H1 (cell line): Measurements from ENCODE around the gene KCTD21. TPM values are rescaled to one million over a fixed set of nuclear protein-coding genes. Genes with fewer than 3 reads are reported as not detected.

ENCODE experiments used
- CTCF ChIA-PET: fragments of 300-600 bp; sonication (Branson Sonifier 250); formaldehyde crosslinking; loops from one replicate; lab custom pipeline; 2021; ENCODE audit not compliant: partially characterized antibody; lab: Charles Lee
- POLR2A ChIA-PET: fragments of 300-600 bp; sonication (Branson Sonifier 250); formaldehyde crosslinking; loops from one replicate; lab custom pipeline; 2021; ENCODE audit warnings: inconsistent platforms; ENCODE audit not compliant: partially characterized antibody; lab: Charles Lee
- DNase-seq, 2 experiments: peaks; one replicate each; pipeline versions ENCODE4 v3.0.0 to v3.0.0-alpha.2; 2010 to 2022; ENCODE audit warnings: low spot score in 2 of 2, low read depth in 1 of 2, mixed read lengths in 1 of 2
- FAIRE-seq: peaks from 2 replicates; lab custom pipeline; 2011; peaks lifted over from hg19 to GRCh38; lab: Jason Lieb, UNC
- H2AFZ ChIP-seq: 2 replicates; pipeline ENCODE4 v1.8.1; 2012; ENCODE audit warnings: low read length, inconsistent platforms
- H2AK5ac ChIP-seq: 2 replicates; pipeline ENCODE4 v1.6.1; 2013; ENCODE audit warnings: low read depth, low read length
- H2BK120ac ChIP-seq: replicated peaks from 2 replicates; pipeline ENCODE3; 2013; ENCODE audit warnings: low read depth, low read length, inconsistent platforms
- H2BK12ac ChIP-seq: 2 replicates; pipeline ENCODE4 v1.6.1; 2013; ENCODE audit warnings: low read depth, low read length
- H2BK15ac ChIP-seq: 2 replicates; pipeline ENCODE4 v1.6.1; 2013; ENCODE audit warnings: low read length
- H2BK20ac ChIP-seq: 2 replicates; pipeline ENCODE4 v1.6.1; 2013; ENCODE audit warnings: low read length
- H2BK5ac ChIP-seq: 2 replicates; pipeline ENCODE4 v1.6.1; 2013; ENCODE audit warnings: low read depth, low read length
- H3K14ac ChIP-seq: 2 replicates; pipeline ENCODE4 v1.6.1; 2013; ENCODE audit warnings: inconsistent platforms; ENCODE audit not compliant: insufficient read length
- H3K18ac ChIP-seq: 2 replicates; pipeline ENCODE4 v1.6.1; 2013; ENCODE audit warnings: low read length; ENCODE audit errors: extremely low read depth
- H3K23ac ChIP-seq: 2 replicates; pipeline ENCODE4 v1.6.1; 2013; ENCODE audit warnings: inconsistent platforms; ENCODE audit not compliant: insufficient read length
- H3K23me2 ChIP-seq: 2 replicates; pipeline ENCODE4 v1.6.1; 2013; ENCODE audit warnings: low read depth, low read length
- H3K27ac ChIP-seq: 2 replicates; pipeline ENCODE4 v1.6.1; 2011; ENCODE audit warnings: low read depth, low read length, inconsistent platforms
- H3K27me3 ChIP-seq, 4 experiments: replicated peaks in 1 of 4; 1 replicate in 1 of 4; 2 replicates in 3 of 4; pipeline versions ENCODE4 v1.6.1 to v1.8.1; 2011 to 2013; ENCODE audit warnings: low read length in 3 of 4, mild to moderate bottlenecking in 3 of 4, inconsistent platforms in 2 of 4, mixed read lengths in 2 of 4, moderate library complexity in 1 of 4; ENCODE audit not compliant: control insufficient read depth in 3 of 4, insufficient read depth in 3 of 4; ENCODE audit errors: extremely low read depth in 1 of 4
- H3K36me3 ChIP-seq, 4 experiments: 2 replicates each; pipeline versions ENCODE4 v1.6.1 to v1.8.1; 2011 to 2013; ENCODE audit warnings: mild to moderate bottlenecking in 4 of 4, low read length in 3 of 4, moderate library complexity in 2 of 4, control low read depth in 1 of 4, inconsistent platforms in 1 of 4; ENCODE audit not compliant: insufficient read depth in 4 of 4, control insufficient read depth in 2 of 4
- H3K4ac ChIP-seq: replicated peaks from 2 replicates; pipeline ENCODE3; 2013; ENCODE audit warnings: low read length, low read depth, mixed read lengths, inconsistent platforms; ENCODE audit not compliant: insufficient read length
- H3K4me1 ChIP-seq, 4 experiments: replicated peaks in 1 of 4; 1 replicate in 1 of 4; 2 replicates in 3 of 4; pipeline versions ENCODE4 v1.6.1 to v1.8.1; 2011 to 2013; ENCODE audit warnings: low read length in 3 of 4, inconsistent platforms in 2 of 4, mixed read lengths in 1 of 4; ENCODE audit not compliant: insufficient read depth in 4 of 4, control insufficient read depth in 3 of 4
- H3K4me2 ChIP-seq, 2 experiments: 2 replicates each; pipeline versions ENCODE4 v1.6.1 to v1.8.1; 2011 to 2013; ENCODE audit warnings: low read depth in 2 of 2, low read length in 2 of 2, control low read depth in 1 of 2, inconsistent platforms in 1 of 2, mild to moderate bottlenecking in 1 of 2; ENCODE audit not compliant: insufficient read depth in 1 of 2
- H3K4me3 ChIP-seq, 4 experiments: fragments of 200-600, 300-600 bp in 1 of 4; sonication (generic), shearing (Covaris generic), sonication (Bioruptor Twin) in 1 of 4; 2 replicates each; pipeline versions ENCODE4 v1.5.1 to v1.8.1; 2011 to 2016; ENCODE audit warnings: low read length in 4 of 4, low read depth in 3 of 4, control low read depth in 2 of 4, inconsistent platforms in 2 of 4, mild to moderate bottlenecking in 2 of 4, mixed read lengths in 1 of 4, moderate library complexity in 1 of 4; ENCODE audit not compliant: insufficient read depth in 2 of 4; ENCODE audit errors: extremely low read depth in 1 of 4
- H3K56ac ChIP-seq: replicated peaks from 2 replicates; pipeline ENCODE3; 2013; ENCODE audit warnings: low read depth, mild to moderate bottlenecking, mixed read lengths, low read length, inconsistent platforms; ENCODE audit not compliant: insufficient read length
- H3K79me1 ChIP-seq: 2 replicates; pipeline ENCODE4 v1.6.1; 2013; ENCODE audit warnings: low read depth, low read length, control low read depth
- H3K79me2 ChIP-seq, 2 experiments: 2 replicates each; pipeline versions ENCODE4 v1.6.1 to v1.8.1; 2012 to 2013; ENCODE audit warnings: low read length in 2 of 2, mild to moderate bottlenecking in 2 of 2, inconsistent platforms in 1 of 2; ENCODE audit not compliant: insufficient read depth in 2 of 2, control insufficient read depth in 1 of 2
- H3K9ac ChIP-seq, 4 experiments: replicated peaks in 1 of 4; 1 replicate in 1 of 4; 2 replicates in 3 of 4; pipeline versions ENCODE4 v1.6.1 to v1.8.1; 2011 to 2013; ENCODE audit warnings: low read depth in 3 of 4, low read length in 3 of 4, control low read depth in 2 of 4, mild to moderate bottlenecking in 2 of 4, moderate library complexity in 2 of 4, inconsistent platforms in 1 of 4; ENCODE audit errors: extremely low read depth in 1 of 4
- H3K9me3 ChIP-seq, 2 experiments: 2 replicates each; pipeline versions ENCODE4 v1.6.1 to v1.8.1; 2012 to 2013; ENCODE audit warnings: mild to moderate bottlenecking in 2 of 2, moderate library complexity in 2 of 2, control low read depth in 1 of 2, inconsistent platforms in 1 of 2, low read depth in 1 of 2, low read length in 1 of 2, mixed read lengths in 1 of 2; ENCODE audit not compliant: insufficient read depth in 2 of 2
- H4K20me1 ChIP-seq, 2 experiments: replicated peaks in 1 of 2; 2 replicates each; pipeline versions ENCODE3 to v1.8.1; 2011 to 2013; ENCODE audit warnings: inconsistent platforms in 2 of 2, low read length in 2 of 2, mild to moderate bottlenecking in 1 of 2; ENCODE audit not compliant: insufficient read depth in 2 of 2, control insufficient read depth in 1 of 2
- H4K5ac ChIP-seq: 2 replicates; pipeline ENCODE4 v1.6.1; 2013; ENCODE audit warnings: low read length, low read depth, mixed read lengths, inconsistent platforms; ENCODE audit not compliant: insufficient read length
- H4K8ac ChIP-seq: 2 replicates; pipeline ENCODE4 v1.8.0; 2013; ENCODE audit warnings: mild to moderate bottlenecking, moderate library complexity, low read length, inconsistent platforms; ENCODE audit not compliant: insufficient read depth; ENCODE audit errors: extremely low read depth
- H4K91ac ChIP-seq: replicated peaks from 2 replicates; pipeline ENCODE3; 2013; ENCODE audit warnings: low read length, mixed read lengths, inconsistent platforms; ENCODE audit not compliant: insufficient read length
- GABPA ChIP-seq: IDR thresholded peaks from 2 replicates; pipeline ENCODE4 v1.6.1; 2011; ENCODE audit warnings: mild to moderate bottlenecking, low read length, moderate library complexity, borderline replicate concordance; ENCODE audit not compliant: insufficient read depth
- HDAC2 ChIP-seq, 2 experiments: fragments of 300-600 bp in 1 of 2; sonication (generic) in 1 of 2; IDR thresholded peaks; 2 replicates each; pipeline ENCODE4 v1.6.1; 2011 to 2012; ENCODE audit warnings: low read depth in 2 of 2, low read length in 2 of 2, mild to moderate bottlenecking in 2 of 2, moderate library complexity in 2 of 2, borderline replicate concordance in 1 of 2, inconsistent platforms in 1 of 2
- SIX5 ChIP-seq: IDR thresholded peaks from 2 replicates; pipeline ENCODE4 v1.6.1; 2011; ENCODE audit warnings: mild to moderate bottlenecking, low read depth, low read length
- SP4 ChIP-seq: IDR thresholded peaks from 2 replicates; pipeline ENCODE4 v1.6.1; 2012; ENCODE audit warnings: low read length, inconsistent platforms
- WGBS, 2 experiments: shearing (Covaris generic) in 1 of 2; methylation state at CpG; one replicate each; pipeline versions ENCODE4 v1.1.6 to v1.1.7; 2013 to 2015; ENCODE audit warnings: low lambda C conversion rate in 2 of 2, mixed read lengths in 2 of 2, inconsistent platforms in 1 of 2, low coverage in 1 of 2, missing lambda C conversion rate in 1 of 2; ENCODE audit not compliant: insufficient replicate concordance in 2 of 2, insufficient coverage in 1 of 2, insufficient read length in 1 of 2; ENCODE audit errors: extremely low coverage in 1 of 2, missing lambda C conversion rate in 1 of 2; 5-methylcytosine and 5-hydroxymethylcytosine counted together
- polyA plus RNA-seq, 7 experiments: library from polyadenylated mRNA; depleted of rRNA in 3 of 7; stranded (reverse) in 5 of 7; unstranded in 2 of 7; fragments of >200 nt in 5 of 7; fragments of 200-250 nt in 2 of 7; gene quantifications; 1 replicate in 5 of 7; 2 replicates in 1 of 7; 4 replicates in 1 of 7; pipeline versions ENCODE4 v1.2.1 to v1.2.3, GENCODE V29; 2011 to 2013; ENCODE audit warnings: missing spikeins in 2 of 7, mixed read lengths in 2 of 7
- total RNA-seq: library from RNA; stranded (reverse); fragmentation: NEBNext Ultra II Directional; extraction: Animal tissue kit (Norgen Biotek cat#: 25700); gene quantifications from 2 replicates; pipeline ENCODE4 v1.2.1, GENCODE V29; 2021

KCTD21 gene
- total and polyA plus RNA-seq, 2 of the 8 experiments (the other 6 are each of a cell fraction or from before 2014, with no cell fraction given) = 3.2 to 4.1 TPM

DNA sequence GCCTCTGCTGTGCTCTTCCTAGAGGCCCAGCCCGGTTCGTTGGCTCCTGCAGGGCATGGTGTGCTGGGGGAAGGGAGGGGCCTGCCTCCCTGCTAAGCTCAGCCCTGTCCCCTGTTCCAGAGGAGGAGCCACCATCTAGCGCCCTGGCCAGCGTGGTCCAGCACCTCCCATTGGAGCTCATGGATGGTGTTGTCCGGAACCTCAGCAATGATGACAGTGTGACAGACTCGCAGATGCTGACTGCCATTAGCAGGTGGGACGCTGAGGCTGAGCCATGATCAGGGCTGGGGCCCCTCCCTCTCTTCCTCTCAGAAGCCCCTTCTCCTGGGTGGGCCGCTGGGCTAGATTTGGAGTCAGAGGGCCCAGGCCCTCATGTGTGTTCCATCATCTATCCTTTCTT is 9.4 kb upstream of the KCTD21 start:
- H3K4me1 ChIP-seq = no peaks in the 10 kb centered on the region
- DNase-seq (no peak), FAIRE-seq (no peak)
- H4K5ac ChIP-seq = no peak overlapping the region
- no peak overlapping the region for H2BK5ac ChIP-seq
- 89% methylated on average over 8 of the region's 8 CpGs; no CpG with 5 or more reads in 1 of the 2 experiments for WGBS, 2 experiments
- no peak overlapping the region for H2BK120ac ChIP-seq
- H2AK5ac ChIP-seq = no peak overlapping the region
- H3K23me2 ChIP-seq = no peaks in the 10 kb centered on the region
- no peaks in the 10 kb centered on the region for H3K27me3 ChIP-seq
- no peak overlapping the region for H4K91ac ChIP-seq
- POLR2A ChIA-PET = interaction anchor here (4.2 kb wide), 1 partner anchor 8 kb away, joined by 16 read pairs; the partner anchor contains the start of genes KCTD21 and USP35
- H3K18ac ChIP-seq = no peak overlapping the region
- no peak overlapping the region for H2BK15ac ChIP-seq
- H3K4ac ChIP-seq = no peak overlapping the region
- H2BK12ac ChIP-seq = no peak overlapping the region
- H2BK20ac ChIP-seq = no peak overlapping the region
- H3K14ac ChIP-seq = no peak overlapping the region
- no peak overlapping the region for H3K4me2 ChIP-seq
- H3K27ac ChIP-seq = no peak overlapping the region
- H2AFZ ChIP-seq = no peak overlapping the region
- no peak overlapping the region for H3K4me3 ChIP-seq
- H3K9me3 ChIP-seq = no peaks in the 10 kb centered on the region
- peaks cover 3 to 4% of the 10 kb centered on the region in 2 experiments for H4K20me1 ChIP-seq
- no peak overlapping the region for H3K56ac ChIP-seq
- CTCF ChIA-PET = interaction anchor here (0.7 kb wide), 1 partner anchor 21 kb away, joined by 3 read pairs; no protein-coding TSS in a partner anchor
- H3K9ac ChIP-seq = no peak overlapping the region
- no peak overlapping the region for H3K23ac ChIP-seq
- no peaks in the 10 kb centered on the region for H3K79me1 ChIP-seq
- H3K36me3 ChIP-seq = no peaks in the 10 kb centered on the region
- H4K8ac ChIP-seq = no peak overlapping the region
- H3K79me2 ChIP-seq = no peaks in the 10 kb centered on the region
- TF ChIP-seq SIX5 (no peak), GABPA (no peak), HDAC2 (IDR thresholded peaks at IDR 0.05; ENCODE audit: borderline replicate concordance in 1 of 2, low read depth in 2 of 2, low read length in 2 of 2) (no peak), SP4 (no peak)
